Kidney (tissue), 22 donors: ENCODE results near the gene VAT1L. TPM values are rescaled to one million over a fixed set of nuclear protein-coding genes. Genes with fewer than 3 reads are reported as not detected.

Source experiments
- DNase-seq, 5 donors: peaks; one replicate each; pipeline ENCODE4 v3.0.0-alpha.2; 2013 to 2020
- FAIRE-seq: peaks from 2 replicates; lab custom pipeline; 2012; peaks lifted over from hg19 to GRCh38; lab: Jason Lieb, UNC
- H3K27ac ChIP-seq, 2 donors: one replicate each; pipeline ENCODE4 v1.7.0; 2013; ENCODE audit warnings: low read depth in 2 of 2, low read length in 2 of 2, inconsistent platforms in 1 of 2
- H3K27me3 ChIP-seq: one replicate; pipeline ENCODE4 v1.7.1; 2013; ENCODE audit warnings: low read length, inconsistent platforms; ENCODE audit not compliant: control insufficient read depth, insufficient read depth
- H3K36me3 ChIP-seq, 3 donors: one replicate each; pipeline versions ENCODE4 v1.7.0 to v1.7.1; 2013; ENCODE audit warnings: low read length in 3 of 3, control low read depth in 1 of 3, inconsistent platforms in 1 of 3; ENCODE audit not compliant: insufficient read depth in 3 of 3, control insufficient read depth in 2 of 3
- H3K4me1 ChIP-seq, 3 donors: one replicate each; pipeline versions ENCODE4 v1.7.0 to v1.7.1; 2013; ENCODE audit warnings: low read length in 3 of 3, inconsistent platforms in 1 of 3, low read depth in 1 of 3; ENCODE audit not compliant: control insufficient read depth in 2 of 3, insufficient read depth in 2 of 3
- H3K4me3 ChIP-seq, 3 donors: one replicate each; pipeline versions ENCODE4 v1.7.0 to v1.8.1; 2013; ENCODE audit warnings: low read length in 3 of 3, control low read depth in 1 of 3, inconsistent platforms in 1 of 3
- H3K9ac ChIP-seq, 3 donors: one replicate each; pipeline versions ENCODE4 v1.7.0 to v1.7.1; 2013; ENCODE audit warnings: low read length in 3 of 3, control low read depth in 1 of 3, inconsistent platforms in 1 of 3
- H3K9me3 ChIP-seq, 3 donors: one replicate each; pipeline versions ENCODE4 v1.7.0 to v1.7.1; 2013; ENCODE audit warnings: low read length in 3 of 3, control low read depth in 1 of 3, inconsistent platforms in 1 of 3; ENCODE audit not compliant: control insufficient read depth in 2 of 3, insufficient read depth in 1 of 3
- intact Hi-C: fragments of 100-400 bp; cut with DNase I; formaldehyde crosslinking; loops from one replicate; pipeline ENCODE4 v1.11.1; 2022
- long read RNA-seq, 10 donors: library from polyadenylated mRNA in 1 of 10; unstranded in 1 of 10; transcript quantifications; one replicate each; pipeline ENCODE4 v2.0.0 and lab custom pipeline, GENCODE V29; 2021 to 2026
- polyA plus RNA-seq: library from polyadenylated mRNA; stranded (reverse); fragments of 350-450 nt; fragmentation: Illumina TruSeq; extraction: RNeasy Lipid Tissue Mini Kit (QIAGEN cat#74804); gene quantifications from one replicate; pipeline ENCODE4 v1.2.3, GENCODE V29; 2014; ENCODE audit warnings: low read depth, low replicate concordance; ENCODE audit not compliant: insufficient read depth
- total RNA-seq: library from RNA; stranded (reverse); fragmentation: NEBNext Ultra II Directional; extraction: Animal tissue kit (Norgen Biotek cat#: 25700); gene quantifications from one replicate; pipeline ENCODE4 v1.2.1, GENCODE V29; 2021
- TF ChIP-seq, protein P1 (sequence below): IDR thresholded peaks from 3 replicates; pipeline ENCODE4 v1.5.1; 2012; ENCODE audit warnings: mild to moderate bottlenecking, moderate library complexity, borderline replicate concordance; ENCODE audit not compliant: insufficient read depth; ENCODE audit errors: extremely low read depth
- donor health status: control.
- donor health status: control.
- donor health status: control.
- donor health status: control.
- donor health status: control.
- donor health status: DM: yes; HTN: yes; CAD: no.
- donor health status: Normal renal cell carcinoma (clear cell type).

Gene VAT1L
- 0.85 TPM for total RNA-seq
- polyA plus RNA-seq: 4.5 TPM
- long read RNA-seq, donor 1, partial matches to known transcripts: 0 of 2 reads
- long read RNA-seq, donor 1, other reads (novel, unspliced or antisense): 0 of 2 reads
- long read RNA-seq, donor 2, partial matches to known transcripts: 0 of 3 reads
- long read RNA-seq, donor 2, other reads (novel, unspliced or antisense): 0 of 3 reads
- long read RNA-seq, donor 3, partial matches to known transcripts: 0 of 1 reads
- long read RNA-seq, donor 3, other reads (novel, unspliced or antisense): 0 of 1 reads
- long read RNA-seq, donor 4, partial matches to known transcripts: 0 of 1 reads
- long read RNA-seq, donor 4, other reads (novel, unspliced or antisense): 0 of 1 reads
- long read RNA-seq, donor 5: 0 reads
- long read RNA-seq, donor 6, partial matches to known transcripts: 0 of 1 reads
- long read RNA-seq, donor 6, other reads (novel, unspliced or antisense): 0 of 1 reads
- long read RNA-seq, donor 7, partial matches to known transcripts: 0 of 2 reads
- long read RNA-seq, donor 7, other reads (novel, unspliced or antisense): 2 of 2 reads
- long read RNA-seq, donor 8, partial matches to known transcripts: 0 of 1 reads
- long read RNA-seq, donor 8, other reads (novel, unspliced or antisense): 0 of 1 reads
- long read RNA-seq, donor 9: 0 reads
- long read RNA-seq, donor 10, partial matches to known transcripts: 0 of 1 reads
- long read RNA-seq, donor 10, other reads (novel, unspliced or antisense): 0 of 1 reads

GRCh38 chr16:77788181-77789084 lies at the start of gene VAT1L:
TSS of gene VAT1L (plus strand) at chr16:77788564. CDS start at chr16:77788683, 119 bp downstream.
- peak; percentile 66 to 84 (median 77) for DNase-seq
- H3K9me3 ChIP-seq: no peaks in the 10 kb centered on the region
- FAIRE-seq: no peak
- intact Hi-C loops: no loop called here
- no peaks in the 10 kb centered on the region for H3K36me3 ChIP-seq
- TF ChIP-seq, protein P1, sequence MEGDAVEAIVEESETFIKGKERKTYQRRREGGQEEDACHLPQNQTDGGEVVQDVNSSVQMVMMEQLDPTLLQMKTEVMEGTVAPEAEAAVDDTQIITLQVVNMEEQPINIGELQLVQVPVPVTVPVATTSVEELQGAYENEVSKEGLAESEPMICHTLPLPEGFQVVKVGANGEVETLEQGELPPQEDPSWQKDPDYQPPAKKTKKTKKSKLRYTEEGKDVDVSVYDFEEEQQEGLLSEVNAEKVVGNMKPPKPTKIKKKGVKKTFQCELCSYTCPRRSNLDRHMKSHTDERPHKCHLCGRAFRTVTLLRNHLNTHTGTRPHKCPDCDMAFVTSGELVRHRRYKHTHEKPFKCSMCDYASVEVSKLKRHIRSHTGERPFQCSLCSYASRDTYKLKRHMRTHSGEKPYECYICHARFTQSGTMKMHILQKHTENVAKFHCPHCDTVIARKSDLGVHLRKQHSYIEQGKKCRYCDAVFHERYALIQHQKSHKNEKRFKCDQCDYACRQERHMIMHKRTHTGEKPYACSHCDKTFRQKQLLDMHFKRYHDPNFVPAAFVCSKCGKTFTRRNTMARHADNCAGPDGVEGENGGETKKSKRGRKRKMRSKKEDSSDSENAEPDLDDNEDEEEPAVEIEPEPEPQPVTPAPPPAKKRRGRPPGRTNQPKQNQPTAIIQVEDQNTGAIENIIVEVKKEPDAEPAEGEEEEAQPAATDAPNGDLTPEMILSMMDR: no peak
- no peak within 1 kb of the TSS for H3K27ac ChIP-seq
- peak within 1 kb of the TSS in 2 of 3 donors; percentile 14 to 39 for H3K4me3 ChIP-seq
- H3K4me1 ChIP-seq: peaks cover 0 to 3% (median 0%) of the 10 kb centered on the region in 3 donors
- H3K9ac ChIP-seq: no peak within 1 kb of the TSS
- H3K27me3 ChIP-seq: peaks cover 16% of the 10 kb centered on the region

GRCh38 chr16:77738706-77739558 lies 49.4 kb upstream of the VAT1L start:
- Histone ChIP-seq H3K9ac (no peak overlapping the region), H3K4me3 (no peak overlapping the region), H3K9me3 (no peaks in the 10 kb centered on the region), H3K4me1 (no peaks in the 10 kb centered on the region), H3K36me3 (no peaks in the 10 kb centered on the region), H3K27me3 (no peaks in the 10 kb centered on the region), H3K27ac (no peak overlapping the region)
- intact Hi-C loops: no loop called here
- FAIRE-seq: no peak
- no peak for DNase-seq
- TF ChIP-seq, protein P1: no peak

DNA sequence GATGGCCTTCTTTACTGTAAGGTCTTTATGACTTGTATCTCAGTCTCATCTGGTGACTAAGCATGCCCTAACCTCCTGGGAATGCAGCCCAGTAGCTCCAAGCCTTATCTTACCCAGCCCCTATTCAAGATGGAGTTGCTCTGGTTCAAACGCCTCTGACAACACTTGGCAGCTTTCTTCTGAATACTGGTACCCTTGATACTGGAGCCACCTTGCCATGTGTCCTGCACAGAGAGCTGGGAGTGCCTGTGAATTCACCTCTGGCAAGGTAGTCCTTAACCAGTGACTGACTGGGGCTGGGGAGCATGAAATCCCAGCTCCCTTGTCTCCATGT lies 48.8 kb upstream of the VAT1L start:
- H3K27me3 ChIP-seq: no peaks in the 10 kb centered on the region
- H3K9me3 ChIP-seq: no peaks in the 10 kb centered on the region
- H3K9ac ChIP-seq: no peak overlapping the region
- no peak overlapping the region for H3K4me3 ChIP-seq
- FAIRE-seq: no peak
- TF ChIP-seq, protein P1: no peak
- H3K27ac ChIP-seq: no peak overlapping the region
- no peaks in the 10 kb centered on the region for H3K36me3 ChIP-seq
- intact Hi-C loops: no loop called here
- no peak for DNase-seq
- no peaks in the 10 kb centered on the region for H3K4me1 ChIP-seq
